Loucy (cell line): Measurements from ENCODE around the gene CCR7.

Experiments
- H2AFZ ChIP-seq: fragments of 200-600 bp; sonication (generic); 2 replicates; pipeline ENCODE4 v1.6.0; 2016; ENCODE audit warnings: antibody characterized with exemption, mild to moderate bottlenecking, low read length, moderate library complexity
- H3F3A ChIP-seq: fragments of 200-600 bp; 2 replicates; pipeline ENCODE4 v1.6.0; 2016; ENCODE audit warnings: antibody characterized with exemption, low read depth, mild to moderate bottlenecking
- H3K27me3 ChIP-seq: fragments of 200-600 bp; sonication (generic); 2 replicates; pipeline ENCODE4 v1.6.1; 2014; ENCODE audit warnings: low read length, mild to moderate bottlenecking; ENCODE audit not compliant: insufficient read depth, poor library complexity, severe bottlenecking
- H3K36me3 ChIP-seq: fragments of 200-600 bp; sonication (generic); 2 replicates; pipeline ENCODE4 v1.6.1; 2016; ENCODE audit warnings: low read length; ENCODE audit not compliant: insufficient read depth
- H3K4me1 ChIP-seq: fragments of 200-600 bp; sonication (generic); 2 replicates; pipeline ENCODE4 v1.5.1; 2014; ENCODE audit warnings: low read length, mild to moderate bottlenecking; ENCODE audit not compliant: insufficient read depth, poor library complexity, severe bottlenecking
- H3K4me2 ChIP-seq: fragments of 200-600 bp; sonication (generic); 2 replicates; pipeline ENCODE4 v1.6.0; 2014; ENCODE audit warnings: antibody characterized with exemption, low read length, low read depth, mild to moderate bottlenecking; ENCODE audit not compliant: poor library complexity, severe bottlenecking
- H3K4me3 ChIP-seq: fragments of 200-600 bp; sonication (generic); 2 replicates; pipeline ENCODE4 v1.5.1; 2014; ENCODE audit warnings: low read length, mild to moderate bottlenecking, mixed read lengths; ENCODE audit not compliant: poor library complexity, severe bottlenecking
- H3K79me2 ChIP-seq: fragments of 200-600 bp; sonication (generic); 2 replicates; pipeline ENCODE4 v1.6.1; 2014; ENCODE audit warnings: low read length; ENCODE audit not compliant: insufficient read depth
- H3K9ac ChIP-seq: fragments of 200-600 bp; sonication (generic); 2 replicates; pipeline ENCODE4 v1.6.0; 2014; ENCODE audit warnings: mild to moderate bottlenecking, low read depth, low read length, moderate library complexity; ENCODE audit not compliant: poor library complexity, severe bottlenecking
- H3K9me2 ChIP-seq: fragments of 200-600 bp; sonication (generic); replicated peaks from 2 replicates; pipeline ENCODE4 v1.6.1; 2016; ENCODE audit warnings: low read depth, low read length, mixed read lengths
- H3K9me3 ChIP-seq: fragments of 200-600 bp; sonication (generic); 2 replicates; pipeline ENCODE4 v1.6.1; 2014; ENCODE audit warnings: mild to moderate bottlenecking, antibody characterized with exemption, low read length, low read depth; ENCODE audit not compliant: insufficient read depth
- H4K20me1 ChIP-seq: fragments of 200-600 bp; sonication (generic); 2 replicates; pipeline ENCODE4 v1.6.0; 2014; ENCODE audit warnings: antibody characterized with exemption, low read length, mild to moderate bottlenecking; ENCODE audit not compliant: insufficient read depth, poor library complexity, severe bottlenecking
- EZH2phosphoT487 ChIP-seq: fragments of 200-600 bp; IDR thresholded peaks from 2 replicates; pipeline ENCODE4 v1.6.1; 2018; ENCODE audit warnings: antibody characterized with exemption, mild to moderate bottlenecking, moderate library complexity, borderline replicate concordance
- TF ChIP-seq, protein P1 (sequence below): fragments of 200-600 bp; sonication (generic); conservative IDR thresholded peaks from 2 replicates; pipeline ENCODE4 v1.5.1; 2014; ENCODE audit warnings: mild to moderate bottlenecking, antibody characterized with exemption, low read length

The CCR7 gene

DNA sequence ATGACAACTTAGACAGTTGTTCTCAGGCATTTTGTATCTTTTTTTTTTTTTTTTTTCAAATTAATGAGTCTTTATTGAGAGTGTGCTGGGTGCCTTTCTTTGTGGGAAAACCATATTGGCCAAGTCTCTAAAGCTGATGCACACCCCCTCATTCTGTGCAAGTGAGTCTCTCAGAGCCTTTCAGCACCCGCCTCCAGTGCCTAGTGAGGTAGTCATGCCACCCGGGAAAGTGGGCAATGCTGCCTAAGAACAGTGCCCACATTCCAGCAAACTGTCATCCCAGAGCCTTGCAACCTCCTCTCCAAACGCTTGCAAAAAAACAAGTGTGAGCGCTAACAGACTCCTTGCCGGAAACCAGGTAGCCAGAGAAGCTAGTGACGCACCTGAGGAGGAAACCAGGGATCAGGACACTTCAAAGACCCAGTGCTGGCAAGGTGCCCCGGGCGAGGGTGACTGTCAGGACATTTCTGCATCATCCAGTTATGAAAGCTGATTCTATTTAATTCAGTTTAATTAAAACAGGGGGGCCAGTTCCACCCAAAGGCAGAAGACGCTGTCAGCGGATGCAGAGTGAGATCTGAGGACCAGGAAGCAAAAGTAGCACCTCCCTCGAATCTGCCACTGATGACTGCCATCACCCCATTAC lies 47.5 kb upstream of the CCR7 start:
- H3K4me2 ChIP-seq = no peak overlapping the region
- no peaks in the 10 kb centered on the region for H3K9me2 ChIP-seq
- no peaks in the 10 kb centered on the region for H3F3A ChIP-seq
- H3K9ac ChIP-seq = no peak overlapping the region
- H3K27me3 ChIP-seq = no peaks in the 10 kb centered on the region
- no peak for TF ChIP-seq EZH2phosphoT487
- TF ChIP-seq, protein P1, sequence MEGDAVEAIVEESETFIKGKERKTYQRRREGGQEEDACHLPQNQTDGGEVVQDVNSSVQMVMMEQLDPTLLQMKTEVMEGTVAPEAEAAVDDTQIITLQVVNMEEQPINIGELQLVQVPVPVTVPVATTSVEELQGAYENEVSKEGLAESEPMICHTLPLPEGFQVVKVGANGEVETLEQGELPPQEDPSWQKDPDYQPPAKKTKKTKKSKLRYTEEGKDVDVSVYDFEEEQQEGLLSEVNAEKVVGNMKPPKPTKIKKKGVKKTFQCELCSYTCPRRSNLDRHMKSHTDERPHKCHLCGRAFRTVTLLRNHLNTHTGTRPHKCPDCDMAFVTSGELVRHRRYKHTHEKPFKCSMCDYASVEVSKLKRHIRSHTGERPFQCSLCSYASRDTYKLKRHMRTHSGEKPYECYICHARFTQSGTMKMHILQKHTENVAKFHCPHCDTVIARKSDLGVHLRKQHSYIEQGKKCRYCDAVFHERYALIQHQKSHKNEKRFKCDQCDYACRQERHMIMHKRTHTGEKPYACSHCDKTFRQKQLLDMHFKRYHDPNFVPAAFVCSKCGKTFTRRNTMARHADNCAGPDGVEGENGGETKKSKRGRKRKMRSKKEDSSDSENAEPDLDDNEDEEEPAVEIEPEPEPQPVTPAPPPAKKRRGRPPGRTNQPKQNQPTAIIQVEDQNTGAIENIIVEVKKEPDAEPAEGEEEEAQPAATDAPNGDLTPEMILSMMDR = no peak
- H2AFZ ChIP-seq = no peak overlapping the region
- H3K9me3 ChIP-seq = no peaks in the 10 kb centered on the region
- no peaks in the 10 kb centered on the region for H4K20me1 ChIP-seq
- H3K4me1 ChIP-seq = no peaks in the 10 kb centered on the region
- H3K79me2 ChIP-seq = no peaks in the 10 kb centered on the region
- H3K36me3 ChIP-seq = no peaks in the 10 kb centered on the region
- H3K4me3 ChIP-seq = no peak overlapping the region

DNA sequence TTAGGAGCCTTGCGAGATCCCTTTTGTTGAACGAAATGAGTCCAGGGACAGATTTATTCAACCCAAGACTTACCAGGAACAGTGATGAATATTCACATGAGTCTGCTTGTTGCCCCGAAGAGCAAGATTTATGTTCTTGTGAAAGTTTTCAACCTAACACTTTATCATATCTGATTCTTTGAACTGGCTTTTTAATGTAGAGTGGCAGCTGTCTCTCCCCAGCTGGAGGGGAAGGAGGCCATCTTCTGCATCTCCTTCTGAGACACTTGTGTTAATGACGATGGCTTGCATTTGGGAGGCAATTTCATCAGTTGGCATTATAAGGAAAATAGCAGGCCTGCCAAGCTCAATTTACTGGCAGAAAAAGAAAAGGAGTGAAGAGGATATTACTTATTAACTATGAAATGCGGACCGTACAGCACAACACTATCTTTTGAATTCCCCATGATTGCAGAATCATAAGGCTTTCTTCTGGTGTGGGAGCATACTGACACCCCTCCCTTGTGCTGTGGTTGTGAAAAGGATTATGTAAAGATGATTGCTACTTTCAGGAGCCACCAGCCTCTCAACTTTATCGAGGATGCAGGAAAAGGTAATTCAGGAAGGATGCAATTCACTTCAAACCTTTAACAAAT lies 46.7 kb upstream of the CCR7 start:
- H3K4me1 ChIP-seq = no peaks in the 10 kb centered on the region
- no peaks in the 10 kb centered on the region for H3K36me3 ChIP-seq
- no peak overlapping the region for H3K4me3 ChIP-seq
- no peak overlapping the region for H3K4me2 ChIP-seq
- H3K9ac ChIP-seq = no peak overlapping the region
- H3K9me3 ChIP-seq = no peaks in the 10 kb centered on the region
- no peaks in the 10 kb centered on the region for H4K20me1 ChIP-seq
- no peaks in the 10 kb centered on the region for H3K9me2 ChIP-seq
- TF ChIP-seq, protein P1 = no peak
- no peak for TF ChIP-seq EZH2phosphoT487
- no peaks in the 10 kb centered on the region for H3F3A ChIP-seq
- no peak overlapping the region for H2AFZ ChIP-seq
- no peaks in the 10 kb centered on the region for H3K79me2 ChIP-seq
- no peaks in the 10 kb centered on the region for H3K27me3 ChIP-seq

DNA sequence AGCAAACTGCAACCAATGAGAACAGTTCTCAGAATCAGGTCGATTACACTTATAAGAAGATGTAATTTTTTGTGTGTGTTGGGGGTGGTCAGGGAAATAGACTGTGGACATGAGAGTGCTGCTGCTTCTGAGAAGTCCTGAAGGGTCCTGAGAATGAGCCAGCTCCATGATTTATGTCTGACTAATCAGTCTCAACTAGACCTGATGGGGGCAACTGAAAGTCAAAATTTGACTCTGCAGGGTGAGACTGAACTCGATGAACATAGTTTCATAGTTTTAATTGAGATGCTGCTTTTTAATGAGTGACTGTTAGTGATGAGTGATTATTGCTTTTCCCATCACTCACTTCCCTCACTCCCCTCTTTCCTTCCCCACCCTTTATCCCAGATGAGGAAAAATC lies 45.1 kb upstream of the CCR7 start:
- Histone ChIP-seq H3K27me3 (no peaks in the 10 kb centered on the region), H3K4me3 (no peak overlapping the region), H3K9ac (no peak overlapping the region), H3K79me2 (no peaks in the 10 kb centered on the region), H3K36me3 (no peaks in the 10 kb centered on the region), H3K9me2 (no peaks in the 10 kb centered on the region), H3K4me1 (no peaks in the 10 kb centered on the region), H3K9me3 (no peaks in the 10 kb centered on the region), H3K4me2 (no peak overlapping the region), H3F3A (no peaks in the 10 kb centered on the region), H2AFZ (no peak overlapping the region), H4K20me1 (no peaks in the 10 kb centered on the region)
- TF ChIP-seq EZH2phosphoT487 = no peak
- TF ChIP-seq, protein P1 = no peak
